GM19193 (cell line): ENCODE data around the gene OR2L8.

Experiments used
- POLR2A ChIP-seq: IDR thresholded peaks from 4 replicates; pipeline ENCODE4 v1.6.1; 2011; ENCODE audit not compliant: insufficient read depth, insufficient read length; ENCODE audit errors: extremely low read depth

The OR2L8 gene

GRCh38 chr1:247948558-247948957, at the start of gene OR2L8:
Gene OR2L8, plus strand, starts transcription at chr1:247948858. Its CDS starts 0 bp downstream, at chr1:247948858.
- TF ChIP-seq POLR2A: no peak

- no peak for TF ChIP-seq POLR2A
These were observed 44.5 kb upstream of the OR2L8 start for GRCh38 chr1:247904122-247904521.

GRCh38 chr1:247905181-247905580, 43.5 kb upstream of the OR2L8 start:
- no peak for TF ChIP-seq POLR2A

GRCh38 chr1:247905910-247906503, 42.7 kb upstream of the OR2L8 start:
- no peak for TF ChIP-seq POLR2A

- no peak for TF ChIP-seq POLR2A
These were observed 42.1 kb upstream of the OR2L8 start for GRCh38 chr1:247906504-247907047.

GRCh38 chr1:247908766-247909165, 39.9 kb upstream of the OR2L8 start:
- TF ChIP-seq POLR2A: no peak

GRCh38 chr1:247913786-247914185, 34.9 kb upstream of the OR2L8 start:
- no peak for TF ChIP-seq POLR2A

GRCh38 chr1:247914941-247915662, 33.6 kb upstream of the OR2L8 start:
- no peak for TF ChIP-seq POLR2A

GRCh38 chr1:247919952-247920351, 28.7 kb upstream of the OR2L8 start, which contains the start of gene OR2T8:
Gene OR2T8, plus strand, starts transcription at chr1:247920252. Its CDS starts 766 bp downstream, at chr1:247921018.
- TF ChIP-seq POLR2A: no peak

GRCh38 chr1:247923941-247924340, 24.7 kb upstream of the OR2L8 start:
- TF ChIP-seq POLR2A: no peak

GRCh38 chr1:247924868-247925267, 23.8 kb upstream of the OR2L8 start, which contains the start of gene OR2AJ1:
Gene OR2AJ1, plus strand, starts transcription at chr1:247924889. Its CDS starts 8,880 bp downstream, at chr1:247933769.
- TF ChIP-seq POLR2A: no peak

- TF ChIP-seq POLR2A: no peak
These were observed 14.7 kb upstream of the OR2L8 start for GRCh38 chr1:247933989-247934388.

GRCh38 chr1:247935781-247936180, 12.9 kb upstream of the OR2L8 start:
- TF ChIP-seq POLR2A: no peak

- no peak for TF ChIP-seq POLR2A
These were observed 12.2 kb upstream of the OR2L8 start for GRCh38 chr1:247936415-247936814.

GRCh38 chr1:247942624-247943023, 6.0 kb upstream of the OR2L8 start:
- no peak for TF ChIP-seq POLR2A

- no peak for TF ChIP-seq POLR2A
These were observed 4.8 kb downstream of the OR2L8 start for GRCh38 chr1:247953408-247953807.

- TF ChIP-seq POLR2A: no peak
These were observed 13.1 kb downstream of the OR2L8 start for GRCh38 chr1:247961791-247962190.
